Upper lobe of right lung (tissue), 1 donor: ENCODE data around the gene CCT5. TPM values are rescaled to one million over a fixed set of nuclear protein-coding genes. Genes with fewer than 3 reads are reported as not detected.

Experiments
- ATAC-seq: fragments of 200-7000 bp; cut with Tn5 transposase; one replicate; pipeline ENCODE4 v1.9.1; 2020; ENCODE audit warnings: mild to moderate bottlenecking, moderate library complexity
- DNase-seq: peaks from one replicate; pipeline ENCODE4 v3.0.0-alpha.2; 2020
- H3K27ac ChIP-seq: fragments of 200-600 bp; one replicate; pipeline ENCODE4 v1.8.0; 2022
- H3K27me3 ChIP-seq: fragments of 200-600 bp; one replicate; pipeline ENCODE4 v1.8.0; 2022; ENCODE audit warnings: mild to moderate bottlenecking
- H3K36me3 ChIP-seq: fragments of 200-600 bp; one replicate; pipeline ENCODE4 v1.8.0; 2022
- H3K4me1 ChIP-seq: fragments of 200-600 bp; one replicate; pipeline ENCODE4 v1.8.0; 2022
- H3K4me3 ChIP-seq: fragments of 200-600 bp; one replicate; pipeline ENCODE4 v1.8.0; 2022; ENCODE audit warnings: mild to moderate bottlenecking
- H3K9me3 ChIP-seq: fragments of 200-600 bp; one replicate; pipeline ENCODE4 v1.8.0; 2022
- CTCF ChIP-seq: fragments of 200-600 bp; IDR thresholded peaks from one replicate; pipeline ENCODE4 v1.8.0; 2022; ENCODE audit warnings: antibody characterized with exemption
- intact Hi-C: fragments of 100-400 bp; cut with DNase I; formaldehyde crosslinking; loops from one replicate; pipeline ENCODE4 v1.11.0; 2022
- total RNA-seq: library from RNA; stranded (reverse); fragmentation: NEBNext Ultra II Directional; extraction: Animal tissue kit (Norgen Biotek cat#: 25700); gene quantifications from one replicate; pipeline ENCODE4 v1.2.1, GENCODE V29; 2021
- donor health status: DM: no; HTN: yes; CAD: no; lungs with severe emphysema.

The CCT5 gene
- total RNA-seq, 1 donor from 2014 or later = 119 TPM

- no peak for TF ChIP-seq CTCF
- no peak overlapping the region for H3K27ac ChIP-seq
- DNase-seq (no peak), ATAC-seq (no peak)
- peaks cover 16% of the 10 kb centered on the region for H3K4me1 ChIP-seq
- peaks cover 64% of the 10 kb centered on the region for H3K36me3 ChIP-seq
- no peak overlapping the region for H3K4me3 ChIP-seq
- H3K27me3 ChIP-seq = no peaks in the 10 kb centered on the region
- H3K9me3 ChIP-seq = no peaks in the 10 kb centered on the region
- intact Hi-C loops = no loop called here
Observed at GRCh38 chr5:10254686-10255085, 4.6 kb downstream of the CCT5 start.

- no peak for TF ChIP-seq CTCF
- DNase-seq (no peak), ATAC-seq (no peak)
- Histone ChIP-seq H3K36me3 (peaks cover 96% of the 10 kb centered on the region), H3K27ac (no peak overlapping the region), H3K4me3 (no peak overlapping the region), H3K27me3 (no peaks in the 10 kb centered on the region), H3K4me1 (no peaks in the 10 kb centered on the region), H3K9me3 (no peaks in the 10 kb centered on the region)
- intact Hi-C loops = no loop called here
Observed at GRCh38 chr5:10257870-10258269, 7.8 kb downstream of the CCT5 start.

- intact Hi-C loops = no loop called here
- Histone ChIP-seq H3K27me3 (no peaks in the 10 kb centered on the region), H3K36me3 (peaks cover 100% of the 10 kb centered on the region), H3K4me1 (no peaks in the 10 kb centered on the region), H3K27ac (no peak overlapping the region), H3K9me3 (no peaks in the 10 kb centered on the region), H3K4me3 (no peak overlapping the region)
- no peak for TF ChIP-seq CTCF
- DNase-seq (no peak), ATAC-seq (no peak)
Observed at GRCh38 chr5:10259899-10260298, 9.8 kb downstream of the CCT5 start.

GRCh38 chr5:10261065-10261464 is 11.0 kb downstream of the CCT5 start:
- no peak for ATAC-seq
- Histone ChIP-seq H3K27ac (no peak overlapping the region), H3K36me3 (peaks cover 99% of the 10 kb centered on the region), H3K27me3 (no peaks in the 10 kb centered on the region), H3K9me3 (no peaks in the 10 kb centered on the region), H3K4me3 (no peak overlapping the region), H3K4me1 (no peaks in the 10 kb centered on the region)
- TF ChIP-seq CTCF = no peak
- DNase-seq = no peak
- intact Hi-C loops = no loop called here

- no peaks in the 10 kb centered on the region for H3K4me1 ChIP-seq
- H3K36me3 ChIP-seq = peaks cover 87% of the 10 kb centered on the region
- intact Hi-C loops = no loop called here
- H3K4me3 ChIP-seq = no peak overlapping the region
- no peaks in the 10 kb centered on the region for H3K9me3 ChIP-seq
- H3K27me3 ChIP-seq = no peaks in the 10 kb centered on the region
- ATAC-seq (no peak), DNase-seq (no peak)
- H3K27ac ChIP-seq = no peak overlapping the region
- no peak for TF ChIP-seq CTCF
Observed at GRCh38 chr5:10262121-10262774, 12.2 kb downstream of the CCT5 start.

GRCh38 chr5:10262995-10263394 is 12.9 kb downstream of the CCT5 start:
- ATAC-seq = no peak
- no peaks in the 10 kb centered on the region for H3K4me1 ChIP-seq
- no peaks in the 10 kb centered on the region for H3K9me3 ChIP-seq
- no peak for DNase-seq
- no peak overlapping the region for H3K27ac ChIP-seq
- no peak overlapping the region for H3K4me3 ChIP-seq
- H3K27me3 ChIP-seq = no peaks in the 10 kb centered on the region
- no peak for TF ChIP-seq CTCF
- intact Hi-C loops = no loop called here
- H3K36me3 ChIP-seq = peaks cover 80% of the 10 kb centered on the region
